HL-60 (cell line): ENCODE data around the gene SNX25.
"Not testable (repeated sequence)": the region's sequence is repeated elsewhere in the genome, so short reads cannot be mapped to it uniquely, and the experiment has no call there.

Experiments
- DNase-seq, 2 experiments: peaks; one replicate each; pipeline ENCODE4 v3.0.0-alpha.2; 2010 to 2020; ENCODE audit warnings: low read depth in 1 of 2, low spot score in 1 of 2
- H3K27ac ChIP-seq: fragments of 250-450 bp; sonication (Bioruptor Pico); replicated peaks from 2 replicates; pipeline ENCODE4 v1.5.1; 2020; ENCODE audit warnings: mild to moderate bottlenecking, moderate library complexity
- H3K27me3 ChIP-seq: fragments of 250-450 bp; sonication (Bioruptor Pico); 2 replicates; pipeline ENCODE4 v1.5.1; 2021; ENCODE audit warnings: mild to moderate bottlenecking, moderate library complexity; ENCODE audit not compliant: insufficient read depth, poor library complexity, severe bottlenecking
- H3K4me3 ChIP-seq: replicated peaks from 2 replicates; pipeline ENCODE4 v1.5.1; 2011; ENCODE audit warnings: mild to moderate bottlenecking, control low read depth, low read length; ENCODE audit not compliant: insufficient read depth
- CTCF ChIP-seq: IDR thresholded peaks from one replicate; pipeline ENCODE4 v1.5.1; 2011; ENCODE audit warnings: low read length, control low read depth, inconsistent platforms; ENCODE audit not compliant: insufficient read depth
- GABPA ChIP-seq: IDR thresholded peaks from 2 replicates; pipeline ENCODE4 v1.6.1; 2012; ENCODE audit warnings: low read depth
- POLR2AphosphoS5 ChIP-seq: IDR thresholded peaks from 2 replicates; pipeline ENCODE4 v1.6.1; 2012; ENCODE audit warnings: low read depth
- REST ChIP-seq: IDR thresholded peaks from 2 replicates; pipeline ENCODE4 v1.6.1; 2012; ENCODE audit warnings: low read depth; ENCODE audit not compliant: insufficient replicate concordance
- SPI1 ChIP-seq: IDR thresholded peaks from 2 replicates; pipeline ENCODE4 v1.6.1; 2012; ENCODE audit warnings: low read depth, mild to moderate bottlenecking, borderline replicate concordance

SNX25 gene

GRCh38 chr4:185311113-185311888 lies 101.9 kb downstream of the SNX25 start:
- H3K27ac ChIP-seq, result no peak overlapping the region
- DNase-seq, result no peak
- TF ChIP-seq POLR2AphosphoS5, result no peak
- H3K27me3 ChIP-seq, result no peaks in the 10 kb centered on the region
- no peak overlapping the region for H3K4me3 ChIP-seq

- TF ChIP-seq CTCF (no peak), POLR2AphosphoS5 (no peak), GABPA (no peak), SPI1 (no peak), REST (no peak)
- no peaks in the 10 kb centered on the region for H3K27me3 ChIP-seq
- no peak for DNase-seq
- no peak overlapping the region for H3K4me3 ChIP-seq
- H3K27ac ChIP-seq, result no peak overlapping the region
Observed at GRCh38 chr4:185312699-185313098, 103.3 kb downstream of the SNX25 start.

- not testable (repeated sequence) for DNase-seq, H3K4me3 ChIP-seq, H3K27ac ChIP-seq, H3K27me3 ChIP-seq
Observed at GRCh38 chr4:185317462-185317861, 108.1 kb downstream of the SNX25 start.

- TF ChIP-seq REST (no peak), POLR2AphosphoS5 (no peak), GABPA (no peak), SPI1 (no peak), CTCF (no peak)
- Histone ChIP-seq H3K27ac (no peak overlapping the region), H3K4me3 (no peak overlapping the region), H3K27me3 (no peaks in the 10 kb centered on the region)
- DNase-seq, result no peak
Observed at GRCh38 chr4:185317880-185318279, 108.5 kb downstream of the SNX25 start.

GRCh38 chr4:185318679-185319078 lies 109.3 kb downstream of the SNX25 start:
- TF ChIP-seq SPI1 (no peak), CTCF (no peak), REST (no peak)
- no peak for DNase-seq
- Histone ChIP-seq H3K27me3 (no peaks in the 10 kb centered on the region), H3K27ac (no peak overlapping the region), H3K4me3 (no peak overlapping the region)
